ACC112 (cell line): Measurements from ENCODE around the gene SSBP1.
"Not testable (repeated sequence)": the region's sequence is repeated elsewhere in the genome, so short reads cannot be mapped to it uniquely, and the experiment has no call there.

ENCODE experiments used
- H2AFZ ChIP-seq: fragments of 200-600 bp; sonication (generic); one replicate; pipeline ENCODE4 v1.6.0; 2017; ENCODE audit warnings: antibody characterized with exemption, low read length; ENCODE audit not compliant: unreplicated experiment
- H3K27ac ChIP-seq: fragments of 200-600 bp; sonication (generic); 2 replicates; pipeline ENCODE4 v1.5.1; 2014; ENCODE audit warnings: low read depth, mild to moderate bottlenecking, antibody characterized with exemption, low read length, moderate library complexity
- H3K27me3 ChIP-seq: fragments of 200-600 bp; sonication (generic); 2 replicates; pipeline ENCODE4 v1.6.1; 2014; ENCODE audit warnings: mild to moderate bottlenecking, antibody characterized with exemption, low read length, moderate library complexity, mixed read lengths; ENCODE audit not compliant: insufficient read depth
- H3K36me3 ChIP-seq: fragments of 200-600 bp; sonication (generic); 2 replicates; pipeline ENCODE4 v1.6.1; 2016; ENCODE audit warnings: mild to moderate bottlenecking, antibody characterized with exemption, low read length, moderate library complexity, mixed read lengths; ENCODE audit not compliant: insufficient read depth
- H3K4me1 ChIP-seq: fragments of 200-600 bp; sonication (generic); one replicate; pipeline ENCODE4 v1.6.1; 2016; ENCODE audit warnings: low read length, mixed read lengths; ENCODE audit not compliant: insufficient read depth, unreplicated experiment, control insufficient read depth
- H3K4me3 ChIP-seq: fragments of 200-600 bp; sonication (generic); 2 replicates; pipeline ENCODE4 v1.5.1; 2014; ENCODE audit warnings: mild to moderate bottlenecking, low read depth, low read length
- H3K79me2 ChIP-seq: fragments of 200-600 bp; sonication (generic); one replicate; pipeline ENCODE4 v1.6.0; 2016; ENCODE audit warnings: low read length; ENCODE audit not compliant: control insufficient read depth, unreplicated experiment, insufficient read depth

The SSBP1 gene

GRCh38 chr7:141731476-141732149 lies 6.5 kb upstream of the SSBP1 start:
- peaks cover 23% of the 10 kb centered on the region; the same call in 1 of the 2 replicates for H3K27me3 ChIP-seq
- no peaks in the 10 kb centered on the region for H3K79me2 ChIP-seq
- no peak overlapping the region for H3K27ac ChIP-seq
- H2AFZ ChIP-seq: no peak overlapping the region
- no peaks in the 10 kb centered on the region for H3K36me3 ChIP-seq
- no peak overlapping the region for H3K4me3 ChIP-seq
- no peaks in the 10 kb centered on the region for H3K4me1 ChIP-seq

GRCh38 chr7:141737118-141737835 lies 881 bp upstream of the SSBP1 start:
- Histone ChIP-seq H3K4me1 (peaks cover 16% of the 10 kb centered on the region), H3K79me2 (peaks cover 37% of the 10 kb centered on the region), H3K27ac (peak overlapping the region; percentile 53), H3K27me3 (no peaks in the 10 kb centered on the region), H3K36me3 (peaks cover 19% of the 10 kb centered on the region), H2AFZ (peak overlapping the region; percentile 98), H3K4me3 (peak overlapping the region; percentile 90)

GRCh38 chr7:141738592-141739013 lies 445 bp downstream of the SSBP1 start:
- Histone ChIP-seq H3K27ac (peak overlapping the region; percentile 38), H3K4me3 (peak overlapping the region; percentile 90), H3K79me2 (peaks cover 44% of the 10 kb centered on the region), H2AFZ (peak overlapping the region; percentile 84), H3K27me3 (no peaks in the 10 kb centered on the region), H3K4me1 (peaks cover 16% of the 10 kb centered on the region), H3K36me3 (peaks cover 26% of the 10 kb centered on the region)

GRCh38 chr7:141739250-141739649 lies 1.1 kb downstream of the SSBP1 start:
- Histone ChIP-seq H3K36me3 (peaks cover 32% of the 10 kb centered on the region), H3K4me1 (peaks cover 16% of the 10 kb centered on the region), H3K27me3 (no peaks in the 10 kb centered on the region), H3K4me3 (peak overlapping the region; percentile 90), H2AFZ (no peak overlapping the region), H3K27ac (no peak overlapping the region), H3K79me2 (peaks cover 44% of the 10 kb centered on the region)

GRCh38 chr7:141742229-141742628 lies 4.1 kb downstream of the SSBP1 start:
- H3K4me3 ChIP-seq: no peak overlapping the region
- peaks cover 44% of the 10 kb centered on the region for H3K79me2 ChIP-seq
- peaks cover 13% of the 10 kb centered on the region for H3K4me1 ChIP-seq
- no peak overlapping the region for H3K27ac ChIP-seq
- peaks cover 55% of the 10 kb centered on the region for H3K36me3 ChIP-seq
- H2AFZ ChIP-seq: no peak overlapping the region
- H3K27me3 ChIP-seq: no peaks in the 10 kb centered on the region

GRCh38 chr7:141744131-141744530 lies 6.0 kb downstream of the SSBP1 start:
- Histone ChIP-seq H3K4me3 (no peak overlapping the region), H2AFZ (no peak overlapping the region), H3K36me3 (peaks cover 68% of the 10 kb centered on the region), H3K79me2 (peaks cover 35% of the 10 kb centered on the region), H3K27me3 (no peaks in the 10 kb centered on the region), H3K4me1 (peaks cover 9% of the 10 kb centered on the region), H3K27ac (no peak overlapping the region)

GRCh38 chr7:141748396-141748795 lies 10.2 kb downstream of the SSBP1 start:
- Histone ChIP-seq H3K4me3 (no peak overlapping the region), H3K4me1 (no peaks in the 10 kb centered on the region), H3K27me3 (no peaks in the 10 kb centered on the region), H3K79me2 (peaks cover 1% of the 10 kb centered on the region), H3K36me3 (peaks cover 83% of the 10 kb centered on the region), H3K27ac (no peak overlapping the region), H2AFZ (no peak overlapping the region)

GRCh38 chr7:141751904-141752303 lies 13.7 kb downstream of the SSBP1 start:
- H3K27me3 ChIP-seq, H3K79me2 ChIP-seq, H3K4me1 ChIP-seq, H2AFZ ChIP-seq, H3K27ac ChIP-seq, H3K4me3 ChIP-seq: not testable (repeated sequence)
- peaks cover 51% of the 10 kb centered on the region for H3K36me3 ChIP-seq

GRCh38 chr7:141752634-141753033 lies 14.5 kb downstream of the SSBP1 start:
- H3K4me1 ChIP-seq: no peaks in the 10 kb centered on the region
- H3K36me3 ChIP-seq: peaks cover 51% of the 10 kb centered on the region
- no peak overlapping the region for H3K27ac ChIP-seq
- no peaks in the 10 kb centered on the region for H3K27me3 ChIP-seq
- no peak overlapping the region for H2AFZ ChIP-seq
- H3K79me2 ChIP-seq: no peaks in the 10 kb centered on the region
- no peak overlapping the region for H3K4me3 ChIP-seq

- H3K4me3 ChIP-seq: no peak overlapping the region
- H3K27me3 ChIP-seq: no peaks in the 10 kb centered on the region
- no peaks in the 10 kb centered on the region for H3K4me1 ChIP-seq
- no peak overlapping the region for H2AFZ ChIP-seq
- no peak overlapping the region for H3K27ac ChIP-seq
- H3K79me2 ChIP-seq: no peaks in the 10 kb centered on the region
- peaks cover 35% of the 10 kb centered on the region for H3K36me3 ChIP-seq
Measured at GRCh38 chr7:141754939-141755338, 16.8 kb downstream of the SSBP1 start.

GRCh38 chr7:141763797-141764196 lies 25.6 kb downstream of the SSBP1 start, which contains the start of gene TAS2R3:
Gene TAS2R3, plus strand, starts transcription at chr7:141764097. Its CDS starts 62 bp downstream, at chr7:141764159.
- no peaks in the 10 kb centered on the region for H3K79me2 ChIP-seq

More at GRCh38 chr7:141763797-141764196, 25.6 kb downstream of the SSBP1 start, which contains the start of gene TAS2R3:
- H3K4me3 ChIP-seq: no peak within 1 kb of the TSS
- H3K27me3 ChIP-seq: no peaks in the 10 kb centered on the region
- H2AFZ ChIP-seq: no peak within 1 kb of the TSS
- no peaks in the 10 kb centered on the region for H3K4me1 ChIP-seq
- H3K36me3 ChIP-seq: peaks cover 16% of the 10 kb centered on the region; the same call in 1 of the 2 replicates
- H3K27ac ChIP-seq: no peak within 1 kb of the TSS
